HG03108 (cell line): ENCODE data around the gene KANK4.
A peak's percentile ranks its signal among the peaks of the same experiment; 100 is the strongest.

Experiments
- ATAC-seq: cut with Tn5 transposase; IDR thresholded peaks from one replicate; pipeline ENCODE4 v1.9.1; 2021; ENCODE audit warnings: moderate library complexity; ENCODE audit not compliant: unreplicated experiment

The KANK4 gene

GRCh38 chr1:62318756-62319544 is at the start of gene KANK4:
KANK4 (minus strand) TSS chr1:62319434; CDS start chr1:62281564, 37,870 bp downstream.
- ATAC-seq, result no peak

DNA sequence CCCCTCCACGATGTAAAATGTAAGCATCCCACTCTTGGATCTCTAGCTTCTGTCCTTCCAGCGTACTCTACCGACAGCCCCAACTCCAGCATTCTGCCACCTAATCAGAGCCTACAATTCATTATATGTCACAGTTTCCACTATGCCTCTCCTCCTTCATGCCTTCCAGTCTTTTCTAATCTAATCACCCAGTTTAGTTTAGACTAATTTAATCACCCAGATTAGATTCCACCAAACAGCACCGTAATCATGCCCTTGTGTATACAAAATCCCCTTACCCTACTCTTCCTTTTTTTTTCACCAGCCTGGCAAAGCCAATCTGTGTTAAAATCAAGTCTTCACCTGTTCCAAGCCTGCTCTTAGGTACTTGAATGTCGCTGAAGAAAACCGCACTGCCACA is 49.8 kb upstream of the KANK4 start:
- ATAC-seq, result no peak

GRCh38 chr1:62367005-62367557 is 47.8 kb upstream of the KANK4 start:
- no peak for ATAC-seq

DNA sequence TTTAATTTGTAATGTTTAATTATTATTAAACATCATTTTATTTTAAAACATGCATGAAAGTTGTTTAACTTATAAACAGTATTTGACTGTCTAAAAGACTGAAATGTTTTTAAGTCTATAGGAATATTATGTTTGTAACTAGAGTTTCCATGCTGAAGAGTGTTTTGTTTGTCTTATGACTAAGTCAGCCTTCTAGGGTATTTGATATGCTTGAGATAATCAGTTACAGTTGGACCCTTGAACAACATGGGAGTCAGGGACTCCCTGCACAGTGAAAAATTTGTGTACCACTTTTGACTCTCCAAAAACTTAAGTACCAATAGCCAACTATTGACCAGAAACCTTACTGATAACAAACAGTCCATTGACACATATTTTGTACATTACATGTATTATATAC is 45.5 kb upstream of the KANK4 start:
- no peak for ATAC-seq

GRCh38 chr1:62362926-62363325 is 43.7 kb upstream of the KANK4 start:
- ATAC-seq, result no peak

DNA sequence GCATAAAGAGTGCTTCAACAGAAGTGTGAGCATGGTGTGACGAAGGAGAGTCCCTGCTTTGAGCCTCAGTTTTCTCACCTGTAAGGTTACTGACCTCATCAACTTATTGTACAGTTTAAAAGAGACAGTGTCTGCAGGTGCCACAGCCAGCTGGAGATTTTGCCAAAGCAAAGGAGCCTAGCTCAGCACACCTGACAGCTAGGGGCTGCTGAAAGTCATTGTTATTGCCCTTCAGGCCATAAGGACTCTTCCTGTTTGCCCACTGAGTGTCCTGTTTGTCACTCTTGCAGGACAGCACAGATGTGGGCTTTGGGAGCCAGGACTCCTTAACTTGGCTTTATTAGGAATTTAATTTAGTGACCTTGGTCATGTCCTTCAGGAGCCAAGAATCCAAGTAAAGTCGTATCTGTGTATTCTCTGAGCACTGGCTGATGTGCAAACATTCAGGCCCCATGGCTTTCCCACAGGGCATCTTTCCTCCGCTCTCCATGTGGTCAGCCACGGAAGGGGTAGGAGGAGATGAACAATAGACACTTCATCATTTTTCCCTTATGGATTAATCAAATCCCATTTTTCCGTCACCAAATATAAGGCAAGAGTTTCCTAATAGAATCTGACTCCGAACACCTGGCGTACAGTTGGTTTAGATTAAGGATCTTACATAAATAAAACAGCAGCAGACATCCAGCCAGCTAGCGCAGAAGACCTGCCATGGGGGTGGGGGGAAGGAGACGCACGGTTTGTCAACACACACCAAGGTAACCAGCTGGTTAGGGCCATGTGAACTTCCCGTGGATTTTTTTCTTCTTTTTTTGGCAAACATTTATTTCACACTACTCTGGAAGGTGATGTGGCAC is 43.1 kb upstream of the KANK4 start:
- ATAC-seq, result no peak

DNA sequence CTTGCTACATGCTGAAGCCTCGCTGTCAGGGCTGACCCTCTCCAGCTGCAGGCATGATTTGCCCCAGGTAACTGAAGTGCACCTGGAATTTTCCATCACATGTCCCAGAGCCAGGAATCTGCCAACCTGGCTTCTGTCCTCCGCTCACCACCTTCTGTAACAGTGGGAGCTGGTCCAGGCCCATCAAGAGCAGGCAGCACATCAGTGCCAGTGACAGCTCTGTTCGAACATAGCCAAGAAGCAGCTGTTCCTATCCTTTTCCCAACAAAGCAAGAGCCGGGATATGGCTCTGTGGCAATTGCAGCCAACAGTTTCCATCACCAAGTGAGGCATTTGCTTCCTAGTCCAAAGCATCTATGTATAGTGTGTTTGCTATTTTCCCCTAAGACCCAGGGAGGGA is 42.2 kb upstream of the KANK4 start:
- no peak for ATAC-seq

- ATAC-seq, result no peak
Measured at GRCh38 chr1:62358665-62359373, 39.6 kb upstream of the KANK4 start.

DNA sequence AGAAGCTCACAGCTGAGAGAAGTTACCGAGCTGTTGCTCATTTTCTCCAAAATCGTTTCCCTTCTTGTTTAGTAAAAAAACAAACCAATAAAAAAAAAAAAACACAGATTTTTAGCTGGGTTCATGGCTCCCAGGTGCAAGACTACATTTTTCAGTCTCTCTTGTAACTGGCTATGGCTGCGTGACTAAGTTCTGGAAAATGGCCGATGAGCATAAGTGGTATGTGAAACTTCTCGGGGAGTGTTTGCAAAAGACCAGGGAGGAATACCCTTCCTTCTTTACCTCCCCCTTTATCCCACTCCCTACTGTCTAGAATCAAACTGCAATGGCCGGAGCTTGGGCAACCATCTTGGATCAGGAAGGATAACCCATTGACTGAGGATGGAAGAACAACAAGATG is 38.7 kb upstream of the KANK4 start:
- no peak for ATAC-seq

GRCh38 chr1:62356257-62356835 is 37.1 kb upstream of the KANK4 start:
- peak; percentile 50 for ATAC-seq

GRCh38 chr1:62355095-62355494 is 35.9 kb upstream of the KANK4 start:
- no peak for ATAC-seq

GRCh38 chr1:62353853-62354252 is 34.6 kb upstream of the KANK4 start:
- no peak for ATAC-seq

DNA sequence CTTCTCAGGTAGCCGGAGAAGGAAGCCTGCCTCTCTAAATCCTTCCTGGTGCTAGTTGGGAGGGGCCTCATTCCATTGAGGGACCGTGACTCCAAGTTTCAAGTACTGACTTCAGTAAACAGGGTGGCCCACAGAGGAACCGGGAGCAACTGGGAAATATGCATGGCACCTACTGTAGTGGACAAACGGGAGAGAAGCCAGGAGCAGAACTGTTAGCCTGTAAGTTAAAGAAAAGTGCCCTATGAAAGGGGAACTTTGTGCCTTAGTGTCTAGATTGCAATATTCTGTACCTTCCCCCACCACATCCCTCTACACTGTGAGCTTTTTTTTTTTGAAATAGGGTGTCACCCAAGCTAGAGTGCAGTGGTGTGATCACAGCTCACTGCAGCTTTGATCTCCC is 33.2 kb upstream of the KANK4 start:
- ATAC-seq, result no peak

- no peak for ATAC-seq
Measured at GRCh38 chr1:62349470-62350233, 30.4 kb upstream of the KANK4 start.

DNA sequence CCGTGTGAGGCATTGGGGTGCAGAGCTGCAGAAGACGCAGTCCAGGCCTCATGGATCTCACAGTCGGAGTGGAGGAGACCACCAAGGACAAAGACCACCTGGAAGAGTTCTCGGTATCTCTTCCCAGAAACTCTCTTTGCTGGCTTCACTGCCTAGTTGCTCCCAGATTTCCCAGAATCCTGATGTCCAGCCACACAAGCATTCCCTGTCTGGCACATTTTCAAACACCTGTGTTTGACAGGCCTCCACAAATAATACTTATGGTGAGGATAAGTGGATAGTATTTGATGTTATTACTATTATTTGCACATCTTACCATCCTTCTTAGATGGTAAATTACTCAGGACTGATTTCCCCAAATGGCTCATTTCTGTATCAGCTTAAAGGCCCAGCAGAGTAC is 27.7 kb upstream of the KANK4 start:
- ATAC-seq, result no peak

DNA sequence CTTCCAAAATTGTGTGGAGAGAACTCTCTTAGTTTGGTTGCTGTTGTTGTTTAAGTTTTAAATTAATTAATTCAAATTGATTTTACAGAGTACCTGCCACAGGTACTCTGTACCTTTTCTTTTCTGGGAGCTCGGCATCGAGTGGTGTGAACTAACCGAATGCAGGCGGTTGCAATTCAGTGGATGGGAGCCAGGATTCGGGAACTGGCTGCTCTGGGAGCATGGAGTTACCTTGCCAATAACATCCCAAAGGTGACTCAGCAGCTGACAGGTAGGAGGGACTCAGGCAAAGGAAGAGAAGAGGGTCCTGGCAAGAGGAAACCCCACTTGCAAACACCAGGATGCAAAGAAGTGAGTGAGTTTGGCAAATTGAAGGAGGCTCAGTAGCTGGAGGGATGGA is 24.7 kb upstream of the KANK4 start:
- no peak for ATAC-seq

DNA sequence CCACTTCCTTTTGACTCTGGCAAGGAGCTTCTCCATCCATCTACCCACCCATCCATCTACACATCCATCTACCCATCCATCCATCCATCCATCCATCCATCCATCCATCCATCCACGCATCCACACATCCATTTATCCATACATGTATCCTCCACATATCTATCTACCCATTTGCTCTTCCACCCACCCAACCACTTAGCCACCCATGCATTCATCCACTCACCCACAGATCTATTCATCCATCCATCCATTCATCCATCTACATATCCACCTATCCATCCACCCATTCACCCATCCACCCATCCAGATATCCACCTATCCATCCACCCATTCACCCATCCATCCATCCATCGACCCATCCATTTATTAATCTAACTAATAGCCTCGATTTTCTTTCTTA is 23.0 kb upstream of the KANK4 start:
- no peak for ATAC-seq

DNA sequence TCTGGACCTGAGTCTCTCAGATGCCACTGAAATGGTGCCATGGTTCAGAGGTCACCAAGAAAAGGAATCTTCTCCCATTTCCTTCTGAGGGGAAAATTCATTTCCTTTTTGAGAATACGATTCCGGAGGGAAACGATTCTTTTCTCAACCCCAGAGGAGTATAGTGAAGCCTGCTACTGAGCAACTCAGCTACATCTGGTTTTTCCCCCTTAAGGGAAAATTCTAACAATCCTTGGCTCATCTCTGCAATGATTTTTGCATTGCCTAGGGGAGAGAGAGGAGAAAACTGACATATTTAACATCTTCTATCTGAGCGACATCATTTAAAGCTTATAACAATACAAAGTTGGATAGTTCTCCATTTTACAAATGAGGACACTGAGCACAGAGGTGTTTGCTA is 22.4 kb upstream of the KANK4 start:
- ATAC-seq, result no peak

- no peak for ATAC-seq
Measured at GRCh38 chr1:62341089-62341488, 21.9 kb upstream of the KANK4 start.
